HCT116 (cell line): ENCODE measurements around the gene POPDC3. TPM values are rescaled to one million over a fixed set of nuclear protein-coding genes. Genes with fewer than 3 reads are reported as not detected.

ENCODE experiments used
- ATAC-seq: fragments of 200-7000 bp; cut with Tn5 transposase; 2 replicates; pipeline ENCODE4 v1.9.1; 2020; ENCODE audit warnings: mild to moderate bottlenecking, moderate library complexity
- BruUV-seq: library from RNA; stranded (reverse); fragments of 400-500 nt; replicated peaks from 2 replicates; lab custom pipeline; 2021; lab: Mats Ljungman, UMichigan
- CTCF ChIA-PET: fragments of 300-600 bp; sonication (Branson Sonifier 250); formaldehyde crosslinking; loops from one replicate; lab custom pipeline; 2021; ENCODE audit warnings: antibody characterized with exemption; lab: Charles Lee
- POLR2A ChIA-PET: fragments of 300-600, 350-600 bp; sonication (Branson Sonifier 250); formaldehyde crosslinking; loops from one replicate; lab custom pipeline; 2021; ENCODE audit warnings: antibody characterized with exemption; lab: Charles Lee
- RAD21 ChIA-PET, 2 experiments: fragments of 300-600 bp; sonication (Branson Sonifier 250); formaldehyde crosslinking; loops; one replicate each; lab custom pipeline; 2023; ENCODE audit warnings: low total read pairs in 2 of 2; ENCODE audit not compliant: uncharacterized antibody in 2 of 2, unreplicated experiment in 2 of 2, low non-redundant PET in 1 of 2; lab: Charles Lee
- DNase-seq: peaks from one replicate; pipeline ENCODE4 v3.0.0-alpha.2; 2010; ENCODE audit warnings: low read depth, low spot score
- H2AFZ ChIP-seq: fragments of 200-600 bp; shearing (Covaris generic), sonication (generic); 2 replicates; pipeline ENCODE4 v1.6.1; 2017; ENCODE audit warnings: low read depth, mixed run types, mixed read lengths, antibody characterized with exemption, low read length; ENCODE audit not compliant: poor library complexity, severe bottlenecking
- H3K27ac ChIP-seq: 2 replicates; pipeline ENCODE4 v1.5.1; 2012; ENCODE audit warnings: low read depth, low read length
- H3K27me3 ChIP-seq: fragments of 200-600 bp; sonication (generic); 2 replicates; pipeline ENCODE4 v1.6.1; 2016; ENCODE audit warnings: mixed run types, low read length, mixed read lengths; ENCODE audit not compliant: insufficient read depth
- H3K36me3 ChIP-seq, 2 experiments: fragments of 200-500 bp in 1 of 2; fragments of 200-600 bp in 1 of 2; sonication (Bioruptor generic) in 1 of 2; sonication (generic) in 1 of 2; 2 replicates each; pipeline versions ENCODE4 v1.5.1 to v1.6.1; 2014 to 2016; ENCODE audit warnings: low read length in 2 of 2, inconsistent platforms in 1 of 2, mixed read lengths in 1 of 2, mixed run types in 1 of 2; ENCODE audit not compliant: insufficient read depth in 2 of 2, control insufficient read depth in 1 of 2
- H3K4me1 ChIP-seq, 2 experiments: fragments of 200-600 bp in 1 of 2; sonication (generic) in 1 of 2; 2 replicates each; pipeline versions ENCODE4 v1.5.1 to v1.6.1; 2012 to 2017; ENCODE audit warnings: low read length in 2 of 2, inconsistent platforms in 1 of 2, mild to moderate bottlenecking in 1 of 2, mixed read lengths in 1 of 2, mixed run types in 1 of 2, moderate library complexity in 1 of 2; ENCODE audit not compliant: insufficient read depth in 2 of 2, control insufficient read depth in 1 of 2
- H3K4me2 ChIP-seq: fragments of 200-600 bp; sonication (generic); 2 replicates; pipeline ENCODE4 v1.6.1; 2017; ENCODE audit warnings: mixed run types, low read length, mixed read lengths
- H3K4me3 ChIP-seq, 2 experiments: fragments of 200-600 bp in 1 of 2; sonication (generic) in 1 of 2; replicated peaks in 1 of 2; 2 replicates each; pipeline ENCODE4 v1.5.1; 2011 to 2016; ENCODE audit warnings: low read length in 2 of 2, control low read depth in 1 of 2, low read depth in 1 of 2, mild to moderate bottlenecking in 1 of 2, mixed read lengths in 1 of 2, mixed run types in 1 of 2
- H3K79me2 ChIP-seq: fragments of 200-600 bp; sonication (generic); 2 replicates; pipeline ENCODE4 v1.6.1; 2017; ENCODE audit warnings: mild to moderate bottlenecking, mixed run types, low read length, moderate library complexity, mixed read lengths; ENCODE audit not compliant: insufficient read depth
- H3K9ac ChIP-seq: fragments of 200-600 bp; sonication (generic); 2 replicates; pipeline ENCODE4 v1.6.1; 2016; ENCODE audit warnings: low read length, mixed read lengths
- H3K9me2 ChIP-seq: fragments of 200-600 bp; sonication (generic), shearing (Covaris generic); 2 replicates; pipeline ENCODE4 v1.6.1; 2017; ENCODE audit warnings: mixed run types, mild to moderate bottlenecking, moderate library complexity; ENCODE audit not compliant: insufficient read depth
- H3K9me3 ChIP-seq, 2 experiments: fragments of 200-500 bp in 1 of 2; fragments of 200-600 bp in 1 of 2; sonication (Bioruptor generic) in 1 of 2; sonication (generic) in 1 of 2; 2 replicates each; pipeline ENCODE4 v1.6.1; 2014 to 2017; ENCODE audit warnings: low read length in 2 of 2, mixed read lengths in 2 of 2, inconsistent platforms in 1 of 2, low read depth in 1 of 2, mild to moderate bottlenecking in 1 of 2, mixed run types in 1 of 2, moderate library complexity in 1 of 2; ENCODE audit not compliant: control insufficient read depth in 1 of 2, insufficient read depth in 1 of 2
- H4K20me1 ChIP-seq: fragments of 200-600 bp; sonication (generic), shearing (Covaris generic); 2 replicates; pipeline ENCODE4 v1.6.1; 2017; ENCODE audit warnings: mixed run types, mild to moderate bottlenecking, moderate library complexity; ENCODE audit not compliant: insufficient read depth
- ATF3 ChIP-seq: IDR thresholded peaks from 2 replicates; pipeline ENCODE4 v1.6.1; 2012
- CEBPB ChIP-seq: IDR thresholded peaks from 2 replicates; pipeline ENCODE4 v1.6.1; 2012; ENCODE audit warnings: low read depth
- MAX ChIP-seq: IDR thresholded peaks from 2 replicates; pipeline ENCODE4 v1.6.1; 2012
- POLR2A ChIP-seq: IDR thresholded peaks from 2 replicates; pipeline ENCODE4 v1.7.0; 2011; ENCODE audit warnings: borderline replicate concordance; ENCODE audit not compliant: insufficient read depth, insufficient read length; ENCODE audit errors: extremely low read depth
- REST ChIP-seq: IDR thresholded peaks from 2 replicates; pipeline ENCODE4 v1.6.1; 2012; ENCODE audit warnings: low read depth
- YY1 ChIP-seq: IDR thresholded peaks from 2 replicates; pipeline ENCODE4 v1.6.1; 2011; ENCODE audit warnings: low read length, low read depth, moderate library complexity, mild to moderate bottlenecking; ENCODE audit not compliant: insufficient replicate concordance; ENCODE audit errors: extremely low read depth
- ZFX ChIP-seq: fragments of 450-650 bp; IDR thresholded peaks from 2 replicates; pipeline ENCODE4 v1.6.1; 2017
- ZNF274 ChIP-seq: fragments of 200-500 bp; sonication (Bioruptor generic); IDR thresholded peaks from 2 replicates; pipeline ENCODE4 v1.6.1; 2014; ENCODE audit warnings: mild to moderate bottlenecking, low read depth, low read length, inconsistent platforms
- intact Hi-C: fragments of 100-400 bp; cut with micrococcal nuclease; formaldehyde crosslinking; loops from 2 replicates; pipeline ENCODE4 v1.10.0; 2022
- total RNA-seq: library from RNA; stranded (reverse); gene quantifications from one replicate; pipeline ENCODE4 v1.2.1, GENCODE V29; 2021; ENCODE audit not compliant: unreplicated experiment

The POPDC3 gene
- total RNA-seq, 1 experiment from 2014 or later = 10.1 TPM

GRCh38 chr6:105199711-105200110, 19.9 kb upstream of the POPDC3 start:
- TF ChIP-seq POLR2A (no peak), ZNF274 (no peak), REST (no peak), YY1 (no peak), ZFX (no peak), MAX (no peak), CEBPB (no peak), ATF3 (no peak)
- Histone ChIP-seq H3K4me2 (no peak overlapping the region), H3K79me2 (no peaks in the 10 kb centered on the region), H3K36me3 (no peaks in the 10 kb centered on the region), H3K9me2 (no peaks in the 10 kb centered on the region), H3K27me3 (no peaks in the 10 kb centered on the region), H3K27ac (no peak overlapping the region), H2AFZ (no peak overlapping the region), H3K9me3 (peaks cover 0 to 4% of the 10 kb centered on the region in 2 experiments; a peak in 1 of 4 replicates), H3K4me3 (no peak overlapping the region), H4K20me1 (no peaks in the 10 kb centered on the region), H3K9ac (no peak overlapping the region), H3K4me1 (peaks cover 0 to 4% of the 10 kb centered on the region in 2 experiments; a peak in 2 of 4 replicates)
- intact Hi-C loops = no loop called here
- DNase-seq = no peak
- CTCF ChIA-PET = no interaction called here
- no peak for ATAC-seq
- RAD21 ChIA-PET = no interaction called here
- BruUV-seq = no TSS peak
- POLR2A ChIA-PET = no interaction called here
